GM18526 (cell line): ENCODE measurements around the gene BCAN.

Experiments
- POLR2A ChIP-seq: IDR thresholded peaks from 3 replicates; pipeline ENCODE4 v1.6.1; 2011; ENCODE audit not compliant: insufficient read length; ENCODE audit errors: extremely low read depth

The BCAN gene

DNA sequence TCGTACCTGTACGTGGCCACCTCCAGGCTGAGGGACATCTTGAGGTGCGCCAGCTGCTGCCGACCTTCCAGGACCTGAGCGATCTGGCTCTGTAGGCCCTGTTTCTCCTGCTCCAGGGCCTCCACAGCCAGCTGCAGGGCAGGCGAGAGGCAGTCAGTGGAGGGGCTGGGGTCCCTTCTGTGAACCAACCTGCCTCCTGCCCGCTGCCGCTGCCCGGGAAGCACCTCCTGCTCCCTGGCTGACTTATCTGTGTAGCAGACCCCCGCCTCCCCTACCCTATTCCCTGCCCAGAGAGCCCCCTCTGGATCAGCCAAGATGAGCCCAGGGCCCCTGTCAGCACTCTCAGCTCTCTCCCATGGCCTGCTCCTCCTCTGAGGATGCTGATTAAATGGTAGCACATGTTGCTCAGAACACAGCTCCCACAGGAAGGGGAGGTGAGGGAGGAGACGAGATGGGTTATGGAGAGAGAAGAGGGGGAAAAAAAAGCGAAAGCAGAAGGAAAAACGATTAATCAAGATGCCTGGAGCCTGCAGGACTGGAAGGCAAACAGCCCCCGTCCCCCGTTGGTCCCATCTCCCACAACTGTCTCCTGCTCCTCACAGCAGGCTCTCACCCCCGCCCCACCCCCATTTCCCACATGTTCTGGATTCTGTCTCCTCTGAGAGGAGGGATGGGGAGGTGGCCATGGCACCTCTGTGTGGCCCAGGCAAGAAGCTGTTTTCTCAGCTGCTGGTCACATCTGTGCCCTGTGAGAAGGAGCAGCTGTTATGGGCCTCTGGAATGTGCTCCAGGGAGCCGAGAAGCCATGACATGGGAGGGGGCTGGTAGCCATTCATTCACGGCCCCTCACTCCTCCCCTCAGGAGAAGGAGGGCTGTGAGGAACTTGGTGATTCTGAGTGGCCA, 33.5 kb downstream of the BCAN start:
- no peak for TF ChIP-seq POLR2A

DNA sequence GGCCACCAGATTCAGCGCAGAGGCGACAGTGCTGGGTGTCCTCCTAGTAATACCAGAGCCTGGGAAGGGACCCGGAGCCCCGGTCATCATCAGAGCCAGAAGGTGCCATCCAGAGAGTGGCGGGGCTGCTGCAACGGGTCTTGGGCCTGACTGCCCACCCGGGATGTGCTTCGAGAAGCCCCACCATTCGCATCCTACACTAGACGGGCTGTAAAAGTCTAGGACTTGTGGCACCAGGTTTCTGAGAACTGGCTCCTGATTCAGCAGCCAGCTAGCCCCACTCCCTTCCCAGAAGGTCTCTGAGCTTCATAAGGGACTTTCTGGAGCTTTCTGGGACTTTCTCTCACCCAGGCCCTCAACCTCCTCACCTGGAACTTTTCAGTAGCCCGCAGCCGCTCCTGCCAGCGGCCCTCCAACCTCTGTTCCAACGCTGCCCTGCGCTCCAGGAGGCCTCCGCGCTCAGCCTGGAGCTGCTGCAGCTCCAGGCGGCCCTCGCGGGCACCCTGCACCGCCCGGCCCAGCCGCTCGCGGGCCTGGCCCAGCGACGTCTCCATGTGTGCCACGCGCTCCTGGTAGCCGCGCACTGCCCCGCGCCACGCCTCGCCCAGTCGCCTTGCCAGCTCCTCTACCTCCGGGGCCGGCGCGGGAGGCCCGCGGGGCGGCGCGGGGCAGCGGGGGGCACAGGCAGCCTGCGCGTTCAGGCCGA, 34.4 kb downstream of the BCAN start:
- no peak for TF ChIP-seq POLR2A

- TF ChIP-seq POLR2A: no peak
Measured at GRCh38 chr1:156676820-156677615, 35.1 kb downstream of the BCAN start, which contains the start of gene NES. Gene NES, minus strand, starts transcription at chr1:156677407. Its CDS starts 143 bp downstream, at chr1:156677264.

GRCh38 chr1:156677616-156678596, 36.0 kb downstream of the BCAN start:
- no peak for TF ChIP-seq POLR2A

DNA sequence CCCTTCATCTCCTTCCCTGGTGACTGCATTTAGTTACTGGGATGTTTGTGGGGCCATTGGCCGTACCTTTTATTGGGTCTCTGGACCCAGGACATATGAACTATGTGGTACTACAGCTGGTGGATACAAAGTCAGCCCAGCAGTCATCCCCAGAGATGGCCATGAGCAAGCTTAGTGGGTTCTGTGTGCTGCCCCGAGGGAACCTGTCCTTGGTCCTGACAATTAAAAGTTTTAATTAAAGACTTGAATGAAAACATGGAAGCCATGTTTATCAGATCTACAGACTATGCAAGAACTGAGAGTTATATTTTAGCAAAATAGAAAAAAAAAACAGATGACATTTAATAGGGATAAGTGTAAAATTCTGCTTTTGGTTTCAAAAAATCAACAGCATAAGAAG, 38.1 kb downstream of the BCAN start:
- TF ChIP-seq POLR2A: no peak

DNA sequence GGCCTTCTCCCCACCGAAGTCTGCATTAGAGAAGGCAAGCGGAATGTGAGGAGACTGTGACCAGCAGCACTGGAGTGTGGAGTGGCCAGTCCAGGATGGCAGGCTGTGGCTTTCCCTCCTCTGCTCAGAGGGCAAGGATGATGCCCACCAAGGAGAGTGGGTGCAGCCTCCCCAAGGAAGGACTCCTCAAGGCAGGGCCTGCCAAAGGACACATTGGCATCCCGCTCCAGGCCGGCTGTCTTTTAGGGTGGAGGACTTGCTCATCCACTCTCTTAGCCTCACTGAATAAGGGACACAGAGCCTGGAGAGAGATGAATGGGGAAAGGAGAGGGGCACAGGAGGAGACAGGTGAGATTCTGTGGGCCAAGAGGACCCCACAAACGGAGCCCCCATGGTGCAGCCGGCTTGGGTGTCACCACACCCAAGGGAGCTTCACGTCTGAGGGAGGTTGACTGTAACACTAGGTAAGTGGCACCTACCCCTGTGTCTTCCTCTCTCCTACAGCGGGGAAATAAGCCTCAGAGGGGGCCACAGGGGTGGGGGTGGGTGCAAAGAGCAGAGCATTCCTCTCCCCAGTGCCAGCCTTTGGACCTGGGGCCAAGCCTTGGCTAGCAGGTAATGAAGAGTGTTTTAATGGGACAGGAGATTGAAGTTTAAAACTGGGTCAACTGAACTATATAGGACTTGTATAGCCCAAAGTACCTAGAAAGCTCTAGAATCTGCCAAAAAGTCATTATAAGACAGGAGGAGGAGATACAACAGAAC, 39.5 kb downstream of the BCAN start:
- TF ChIP-seq POLR2A: no peak

DNA sequence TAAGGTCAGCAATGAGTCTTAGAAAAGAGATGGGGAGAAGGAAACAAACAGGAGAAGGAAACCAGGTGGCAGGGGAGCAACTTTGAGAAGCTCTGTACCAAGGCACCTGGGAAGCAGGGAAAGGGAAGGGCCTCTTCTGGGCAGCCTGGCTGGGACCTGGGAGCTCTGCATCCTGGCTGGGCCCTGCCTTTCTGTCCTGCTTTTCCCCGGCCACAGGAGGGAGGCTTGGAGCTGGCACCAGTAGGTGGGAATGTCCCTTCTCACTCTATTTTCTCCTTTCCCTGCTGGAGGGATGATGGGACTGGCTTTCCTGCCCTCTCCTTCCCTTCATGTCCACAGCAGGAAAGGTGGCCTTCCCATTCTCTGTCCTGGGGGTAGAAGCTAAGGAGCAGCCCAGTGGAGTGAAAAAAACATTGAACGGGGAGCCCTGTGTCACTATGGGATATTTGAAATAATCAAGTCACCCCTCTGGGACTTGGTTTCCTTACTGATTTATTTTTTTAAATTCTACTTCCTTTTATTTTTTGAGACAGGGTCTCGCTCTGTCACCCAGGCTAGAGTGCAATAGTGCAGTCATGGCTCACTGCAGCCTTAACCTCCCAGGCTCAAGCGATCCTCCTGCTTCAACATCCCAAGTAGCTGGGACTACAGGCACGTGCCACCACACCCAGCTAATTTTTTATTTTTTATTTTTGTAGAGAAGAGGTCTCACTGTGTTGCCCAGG, 40.4 kb downstream of the BCAN start:
- no peak for TF ChIP-seq POLR2A

DNA sequence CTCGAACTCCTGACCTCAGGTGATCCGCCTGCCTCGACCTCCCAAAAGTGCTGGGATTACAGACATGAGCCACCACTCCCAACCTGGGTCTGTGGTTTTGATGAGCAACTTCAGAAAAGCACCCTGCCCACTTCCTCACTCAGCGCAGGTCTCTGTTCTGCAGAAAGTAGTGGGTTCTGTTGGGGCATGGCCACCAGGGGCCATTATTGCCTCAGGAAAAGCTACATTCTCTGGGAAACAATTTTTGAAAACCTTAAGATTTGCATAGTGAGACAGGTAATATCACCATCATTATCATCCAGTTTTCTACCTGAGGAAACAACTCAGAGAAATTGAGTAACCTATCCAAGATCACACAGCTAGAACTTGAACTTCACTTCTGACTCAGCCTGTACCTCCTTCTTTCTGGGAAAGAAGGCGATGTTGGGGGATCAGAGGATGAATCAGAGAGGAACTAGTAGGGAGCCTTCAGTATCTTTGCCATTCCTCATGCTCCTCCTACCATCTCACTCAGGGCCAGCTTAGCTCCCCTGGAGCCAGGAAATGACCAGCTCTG, 42.4 kb downstream of the BCAN start:
- no peak for TF ChIP-seq POLR2A

GRCh38 chr1:156689035-156689952, 47.4 kb downstream of the BCAN start:
- no peak for TF ChIP-seq POLR2A

GRCh38 chr1:156689953-156690674, 48.2 kb downstream of the BCAN start:
- no peak for TF ChIP-seq POLR2A

- TF ChIP-seq POLR2A: no peak
Measured at GRCh38 chr1:156690675-156691036, 48.7 kb downstream of the BCAN start.
